ENCODE data around the gene NVL.
"Not testable (repeated sequence)": the region's sequence is repeated elsewhere in the genome, so short reads cannot be mapped to it uniquely, and the experiment has no call there.

NVL gene

GRCh38 chr1:224329842-224330753 is at the start of gene NVL:
NVL (minus strand) TSS chr1:224330172; CDS start chr1:224330127, 45 bp downstream.
- DNase-seq = peak; percentile 77 to 84

- no peak for DNase-seq
These were observed 49.1 kb upstream of the NVL start for GRCh38 chr1:224378855-224379631.

DNA sequence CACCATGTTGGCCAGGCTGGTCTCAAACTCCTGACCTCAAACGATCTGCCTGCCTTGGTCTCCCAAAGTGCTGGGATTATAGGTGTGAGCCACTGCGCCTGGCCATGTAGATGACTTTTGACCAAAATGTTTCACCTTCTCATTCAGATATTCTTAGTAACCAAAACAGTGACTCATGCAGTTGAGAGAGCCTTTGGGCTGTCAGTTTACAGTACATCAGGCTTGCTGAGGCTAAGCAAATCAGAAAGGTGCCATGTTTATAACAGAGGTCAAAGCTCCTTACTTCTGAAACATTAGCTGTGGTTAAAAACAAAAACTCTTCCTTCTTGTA is 47.7 kb upstream of the NVL start:
- DNase-seq = peak in 1 of 2 donors; percentile 46

DNA sequence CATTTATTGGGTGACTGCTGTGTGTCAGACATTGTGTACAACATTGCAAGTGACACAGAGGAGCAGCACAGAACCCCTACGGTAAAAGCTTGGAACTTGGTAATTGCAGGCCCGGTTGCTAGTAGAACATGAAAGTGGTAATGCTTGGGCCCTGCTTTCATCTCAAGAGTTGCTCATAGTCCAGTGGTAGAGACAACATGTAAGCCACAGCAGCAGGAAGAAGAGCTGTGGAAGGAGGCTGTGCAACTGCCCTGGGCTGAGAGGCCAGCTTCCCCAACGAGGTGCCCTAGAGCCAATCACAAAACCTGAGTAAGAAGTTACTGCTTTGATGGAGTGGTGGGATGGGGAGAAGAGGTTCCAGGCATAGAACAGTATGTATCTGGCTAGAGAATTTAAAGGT is 45.1 kb upstream of the NVL start:
- no peak for DNase-seq

DNA sequence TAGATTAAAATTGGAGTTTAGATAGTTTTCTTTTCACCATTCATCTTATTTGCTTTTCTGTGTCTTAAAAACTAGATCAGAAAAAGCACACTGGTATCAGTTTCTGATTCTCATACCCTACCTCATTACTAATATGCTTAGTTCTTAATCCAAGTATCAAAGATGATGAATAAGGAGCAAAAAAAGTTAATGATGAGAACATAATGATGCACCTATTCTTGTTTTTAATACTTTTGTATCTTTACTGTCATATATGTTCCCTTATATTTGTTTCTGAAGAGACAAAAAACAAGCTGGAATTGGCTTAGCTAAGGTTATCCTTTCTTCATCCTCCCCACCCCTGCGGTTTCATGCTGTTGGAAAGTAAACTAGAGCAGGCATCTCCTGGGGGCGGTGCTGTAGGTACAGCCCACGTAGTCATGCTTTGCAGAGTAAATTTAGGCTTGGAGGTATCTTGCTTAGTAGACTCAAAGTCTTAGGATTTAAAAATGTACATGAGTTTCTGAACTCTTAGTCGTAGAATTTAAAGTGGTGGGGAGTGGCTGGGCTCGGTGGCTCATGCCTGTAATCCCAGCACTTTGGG is 43.1 kb upstream of the NVL start:
- DNase-seq = no peak

- DNase-seq = no peak
These were observed 38.4 kb upstream of the NVL start for GRCh38 chr1:224368409-224368808.

DNA sequence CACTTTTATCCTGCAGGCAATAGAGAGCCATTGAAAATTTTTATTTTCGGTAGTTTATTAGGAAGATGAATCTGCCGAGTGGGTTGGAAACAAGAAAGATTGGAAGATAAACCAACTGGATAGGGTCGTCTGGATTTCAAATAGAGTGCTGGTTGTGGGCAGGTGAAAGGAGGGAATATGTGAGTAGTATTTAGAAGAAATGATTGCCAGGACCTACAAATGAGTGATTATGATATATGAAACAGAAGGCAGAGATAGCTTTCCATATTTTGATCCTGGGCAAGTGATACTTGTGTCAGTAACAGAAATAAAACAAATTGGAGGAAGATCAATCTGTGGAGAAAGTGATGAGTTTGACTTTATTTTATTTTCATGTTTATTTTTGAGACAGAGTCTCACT is 29.2 kb upstream of the NVL start:
- no peak for DNase-seq

- no peak for DNase-seq
These were observed 28.3 kb upstream of the NVL start for GRCh38 chr1:224358237-224358636.

DNA sequence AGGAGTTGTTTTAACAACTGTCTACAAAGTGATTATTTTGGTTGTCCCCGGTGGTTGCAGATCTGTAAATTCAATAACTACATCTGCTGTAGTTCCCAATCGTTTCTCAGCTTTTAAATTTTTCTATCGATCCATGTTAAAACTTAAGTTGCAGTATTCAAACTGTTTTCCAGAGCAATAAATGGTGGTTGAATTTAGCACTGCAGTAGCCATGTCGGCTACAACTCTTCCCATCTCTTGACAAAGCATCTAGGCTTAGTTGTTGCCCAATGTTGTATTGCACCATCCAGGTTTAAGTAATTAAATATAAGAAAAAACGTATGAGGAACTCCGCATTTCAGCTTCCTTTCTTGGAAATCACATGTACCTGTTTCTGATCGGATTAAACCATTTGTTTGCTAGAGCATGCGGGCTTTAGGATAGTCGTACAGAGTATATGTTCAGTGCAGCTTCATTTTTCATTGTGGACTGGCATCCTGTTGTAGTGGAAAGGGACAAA is 27.7 kb upstream of the NVL start:
- no peak for DNase-seq

- peak; percentile 93 to 95 for DNase-seq
These were observed 27.0 kb upstream of the NVL start, which contains the start of gene CNIH4 for GRCh38 chr1:224356685-224357625. CNIH4 (plus strand) TSS chr1:224356879; CDS start chr1:224356925, 46 bp downstream.

DNA sequence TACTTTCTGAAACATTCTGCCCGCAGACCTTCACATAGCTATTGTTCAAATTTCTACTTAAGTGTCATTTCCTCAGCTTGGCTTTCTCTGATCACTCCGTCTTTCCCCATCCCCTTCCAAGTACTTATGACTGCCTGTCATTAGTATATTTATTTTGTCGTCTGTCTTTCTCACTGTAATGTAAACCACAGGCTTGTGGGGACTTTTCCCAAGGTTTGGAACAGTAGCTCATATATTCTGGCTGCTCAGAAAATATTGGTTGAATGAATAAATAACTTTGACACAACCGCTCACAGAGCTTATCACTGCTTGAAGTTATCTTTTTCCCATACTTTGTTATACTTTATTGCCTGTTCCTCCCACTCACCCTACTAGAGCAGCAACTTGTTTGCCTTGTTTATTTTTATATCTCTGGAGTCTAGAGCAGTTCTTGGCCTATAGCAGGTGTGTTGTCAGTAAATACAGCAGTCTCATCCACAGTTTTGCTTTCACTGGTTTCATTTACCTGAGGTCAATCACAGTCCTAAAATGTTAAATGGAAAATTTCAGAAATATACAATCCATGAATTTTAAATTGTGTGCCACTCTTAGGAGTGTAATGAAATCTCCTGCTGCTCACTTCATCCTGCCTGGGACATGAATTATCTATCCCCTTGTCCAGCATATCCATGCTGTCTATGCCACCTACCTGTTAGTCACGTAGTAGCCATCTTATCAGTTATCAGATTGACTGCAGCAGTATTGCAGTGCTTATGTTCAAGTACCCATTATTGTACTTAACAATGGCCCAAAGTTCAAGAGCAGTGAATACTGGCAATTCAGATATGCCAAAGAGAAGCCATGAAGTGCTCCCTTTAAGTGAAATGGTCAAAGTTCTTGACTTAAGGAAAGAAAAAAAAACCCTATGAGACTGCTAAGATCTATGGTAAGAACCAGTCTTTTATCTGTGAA is 24.3 kb upstream of the NVL start:
- no peak for DNase-seq

GRCh38 chr1:224352436-224353085 is 22.6 kb upstream of the NVL start:
- not testable (repeated sequence) for DNase-seq

DNA sequence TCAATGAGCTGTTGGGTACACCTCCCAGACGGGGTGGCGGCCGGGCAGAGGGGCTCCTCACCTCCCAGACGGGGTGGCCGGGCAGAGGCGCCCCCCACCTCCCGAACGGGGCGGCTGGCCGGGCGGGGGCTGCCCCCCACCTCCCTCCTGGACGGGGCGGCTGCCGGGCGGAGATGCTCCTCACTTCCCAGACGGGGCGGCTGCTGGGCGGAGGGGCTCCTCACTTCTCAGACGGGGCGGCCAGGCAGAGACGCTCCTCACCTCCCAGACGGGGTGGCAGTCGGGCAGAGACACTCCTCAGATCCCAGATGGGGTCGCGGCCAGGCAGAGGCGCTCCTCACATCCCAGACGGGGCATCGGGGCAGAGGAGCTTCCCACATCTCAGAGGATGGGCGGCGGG is 19.7 kb upstream of the NVL start:
- DNase-seq = not testable (repeated sequence)

GRCh38 chr1:224348137-224348536 is 18.2 kb upstream of the NVL start:
- DNase-seq = peak in 1 of 2 donors; percentile 28

- DNase-seq = no peak
These were observed 13.7 kb upstream of the NVL start for GRCh38 chr1:224343679-224344078.

GRCh38 chr1:224340453-224341384 is 10.7 kb upstream of the NVL start:
- peak; percentile 29 to 32 for DNase-seq

DNA sequence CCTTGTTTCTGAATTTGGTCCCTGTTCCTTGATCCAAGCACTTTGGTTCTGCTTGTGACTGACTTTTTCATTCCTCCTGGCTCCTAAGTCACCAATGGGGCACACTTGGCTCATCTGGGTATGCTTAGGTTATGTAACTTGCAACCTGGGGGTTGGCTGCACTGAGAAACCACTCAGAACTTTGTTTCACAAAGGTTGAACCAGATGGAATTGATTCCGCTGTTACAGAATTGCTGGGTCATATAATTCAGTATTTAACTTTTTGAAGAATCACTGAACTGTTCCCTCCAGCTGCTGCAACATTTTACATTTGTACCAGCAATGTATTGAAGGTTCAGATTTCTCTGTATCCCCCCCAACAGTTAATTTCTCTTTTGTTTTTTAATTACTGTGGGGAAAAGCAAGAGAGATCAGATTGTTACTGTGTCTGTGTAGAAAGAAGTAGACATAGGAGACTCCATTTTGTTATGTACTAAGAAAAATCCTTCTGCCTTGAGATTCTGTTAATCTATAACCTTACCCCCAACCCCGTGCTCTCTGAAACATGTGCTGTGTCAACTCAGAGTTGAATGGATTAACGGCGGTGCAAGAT is 9.6 kb upstream of the NVL start:
- no peak for DNase-seq

DNA sequence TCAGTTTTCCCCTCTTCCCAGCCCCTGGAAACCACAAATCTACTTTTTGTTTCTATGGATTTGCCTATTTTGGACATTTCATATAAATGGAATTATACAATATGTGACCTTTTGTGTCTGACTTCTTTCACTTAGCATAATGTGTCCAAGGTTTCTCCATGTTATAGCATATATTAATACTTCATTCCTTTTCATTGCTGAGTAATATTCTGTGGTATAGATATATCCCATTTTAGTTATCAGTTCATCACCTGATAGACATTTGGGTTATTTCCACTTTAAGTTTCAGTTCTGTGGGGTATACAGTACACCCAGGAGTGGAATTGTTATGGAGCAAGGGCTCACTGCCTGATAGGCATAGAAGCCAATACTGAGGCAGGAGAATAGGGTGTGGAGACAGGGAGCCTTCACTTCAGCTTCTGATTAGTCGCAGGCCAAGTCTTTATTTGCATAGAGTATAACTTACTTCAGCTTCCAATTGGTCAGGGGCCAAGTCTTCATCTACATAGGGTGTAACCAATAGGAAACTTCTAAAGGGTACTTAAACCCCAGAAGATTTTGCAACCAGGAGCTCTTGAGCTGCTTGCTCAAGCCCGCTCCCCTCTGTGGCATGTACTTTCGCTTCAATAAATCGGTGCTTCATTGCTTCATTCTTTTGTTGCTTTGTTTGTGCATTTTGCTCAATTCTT is 8.3 kb upstream of the NVL start:
- DNase-seq = no peak

Data from CD4-positive, alpha-beta T cell treated with Interleukin-4 for 1 hour (primary cell).